ENCODE results near the gene SYT7.

The SYT7 gene, protein sequence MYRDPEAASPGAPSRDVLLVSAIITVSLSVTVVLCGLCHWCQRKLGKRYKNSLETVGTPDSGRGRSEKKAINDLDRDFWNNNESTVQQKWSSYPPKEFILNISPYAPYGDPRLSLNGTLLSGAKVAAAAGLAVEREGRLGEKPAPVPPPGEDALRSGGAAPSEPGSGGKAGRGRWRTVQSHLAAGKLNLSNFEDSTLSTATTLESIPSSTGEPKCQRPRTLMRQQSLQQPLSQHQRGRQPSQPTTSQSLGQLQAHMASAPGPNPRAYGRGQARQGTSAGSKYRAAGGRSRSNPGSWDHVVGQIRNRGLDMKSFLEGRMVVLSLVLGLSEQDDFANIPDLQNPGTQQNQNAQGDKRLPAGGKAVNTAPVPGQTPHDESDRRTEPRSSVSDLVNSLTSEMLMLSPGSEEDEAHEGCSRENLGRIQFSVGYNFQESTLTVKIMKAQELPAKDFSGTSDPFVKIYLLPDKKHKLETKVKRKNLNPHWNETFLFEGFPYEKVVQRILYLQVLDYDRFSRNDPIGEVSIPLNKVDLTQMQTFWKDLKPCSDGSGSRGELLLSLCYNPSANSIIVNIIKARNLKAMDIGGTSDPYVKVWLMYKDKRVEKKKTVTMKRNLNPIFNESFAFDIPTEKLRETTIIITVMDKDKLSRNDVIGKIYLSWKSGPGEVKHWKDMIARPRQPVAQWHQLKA

GRCh38 chr11:61581030-61581928, at the start of gene SYT7:
SYT7 (minus strand) TSS chr11:61581076; CDS start chr11:61580820, 256 bp downstream.
- Histone ChIP-seq H3K79me2 (ENCODE audit: low read length) (no peaks in the 10 kb centered on the region), H3K4me2 (ENCODE audit: low read depth, low read length) (peak within 1 kb of the TSS; percentile 45), H2AFZ (ENCODE audit: low read length) (0 out of 2 replicates have a peak within 1 kb of the TSS, but pooled peaks have one; percentile 19), H3K27ac (ENCODE audit: low read length) (no peak within 1 kb of the TSS), H3F3A (ENCODE audit: insufficient read depth, low read length) (no peaks in the 10 kb centered on the region), H3K9me2 (replicated peaks; ENCODE audit: insufficient read depth, low read length) (no peaks in the 10 kb centered on the region), H3K27me3 (replicated peaks; ENCODE audit: insufficient read depth, low read length) (peaks cover 86% of the 10 kb centered on the region), H3K4me3 (ENCODE audit: low read length) (peak within 1 kb of the TSS; percentile 48; the same call in 1 of the 2 replicates), H4K20me1 (ENCODE audit: insufficient read depth, low read length) (no peaks in the 10 kb centered on the region), H3K9me3 (replicated peaks; ENCODE audit: insufficient read depth, low read length) (no peaks in the 10 kb centered on the region), H3K4me1 (ENCODE audit: low read length) (0 out of 2 replicates have a peak, but pooled peaks cover 3% of the 10 kb centered on the region), H3K36me3 (replicated peaks; ENCODE audit: insufficient read depth, low read length) (no peaks in the 10 kb centered on the region), H3K9ac (ENCODE audit: low read length) (no peak within 1 kb of the TSS)
- TF ChIP-seq CTCF (IDR thresholded peaks at IDR 0.05; ENCODE audit: low read length) (no peak), EZH2phosphoT487 (IDR thresholded peaks at IDR 0.05; ENCODE audit: low read length) (no peak), EZH2 (optimal IDR thresholded peaks at IDR 0.05; ENCODE audit: low read depth, low read length) (no peak)
- DNase-seq = peak; percentile 93

DNA sequence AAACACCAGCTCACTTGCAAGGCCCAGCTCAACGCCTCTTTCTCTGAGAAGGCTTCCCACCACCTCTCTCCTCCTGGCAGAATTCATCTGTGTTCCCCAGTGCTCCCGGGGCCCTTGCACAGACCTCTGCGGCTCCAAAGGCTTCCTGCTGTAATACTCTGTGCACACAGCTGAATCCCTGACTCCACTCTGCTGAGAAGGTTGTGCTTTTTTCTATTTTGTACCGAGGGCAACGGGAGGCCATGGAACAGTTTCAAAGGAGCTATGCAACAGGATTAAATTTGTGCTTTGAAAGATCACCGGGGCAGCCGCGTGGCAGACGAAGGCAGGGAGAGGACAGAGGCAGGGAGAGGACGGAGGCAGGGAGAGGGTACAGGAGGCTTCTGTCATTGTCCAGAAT, 49.2 kb upstream of the SYT7 start:
- no peaks in the 10 kb centered on the region for H3K79me2 ChIP-seq (ENCODE audit: low read length)
- no peak for DNase-seq
- no peak overlapping the region for H3K27ac ChIP-seq (ENCODE audit: low read length)
- no peaks in the 10 kb centered on the region for H3K9me2 ChIP-seq (replicated peaks; ENCODE audit: insufficient read depth, low read length)
- no peak overlapping the region for H3K4me2 ChIP-seq (ENCODE audit: low read depth, low read length)
- no peaks in the 10 kb centered on the region for H3F3A ChIP-seq (ENCODE audit: insufficient read depth, low read length)
- H3K27me3 ChIP-seq (replicated peaks; ENCODE audit: insufficient read depth, low read length) = peaks cover 80% of the 10 kb centered on the region
- TF ChIP-seq CTCF (IDR thresholded peaks at IDR 0.05; ENCODE audit: low read length) = no peak
- TF ChIP-seq EZH2phosphoT487 (IDR thresholded peaks at IDR 0.05; ENCODE audit: low read length) = 0 out of 2 replicates have a peak, but pooled peaks have one; percentile 3
- no peak overlapping the region for H2AFZ ChIP-seq (ENCODE audit: low read length)
- no peak overlapping the region for H3K4me3 ChIP-seq (ENCODE audit: low read length)
- H3K9me3 ChIP-seq (replicated peaks; ENCODE audit: insufficient read depth, low read length) = no peaks in the 10 kb centered on the region
- H3K4me1 ChIP-seq (ENCODE audit: low read length) = no peaks in the 10 kb centered on the region
- no peaks in the 10 kb centered on the region for H3K36me3 ChIP-seq (replicated peaks; ENCODE audit: insufficient read depth, low read length)
- H4K20me1 ChIP-seq (ENCODE audit: insufficient read depth, low read length) = no peaks in the 10 kb centered on the region
- H3K9ac ChIP-seq (ENCODE audit: low read length) = no peak overlapping the region

DNA sequence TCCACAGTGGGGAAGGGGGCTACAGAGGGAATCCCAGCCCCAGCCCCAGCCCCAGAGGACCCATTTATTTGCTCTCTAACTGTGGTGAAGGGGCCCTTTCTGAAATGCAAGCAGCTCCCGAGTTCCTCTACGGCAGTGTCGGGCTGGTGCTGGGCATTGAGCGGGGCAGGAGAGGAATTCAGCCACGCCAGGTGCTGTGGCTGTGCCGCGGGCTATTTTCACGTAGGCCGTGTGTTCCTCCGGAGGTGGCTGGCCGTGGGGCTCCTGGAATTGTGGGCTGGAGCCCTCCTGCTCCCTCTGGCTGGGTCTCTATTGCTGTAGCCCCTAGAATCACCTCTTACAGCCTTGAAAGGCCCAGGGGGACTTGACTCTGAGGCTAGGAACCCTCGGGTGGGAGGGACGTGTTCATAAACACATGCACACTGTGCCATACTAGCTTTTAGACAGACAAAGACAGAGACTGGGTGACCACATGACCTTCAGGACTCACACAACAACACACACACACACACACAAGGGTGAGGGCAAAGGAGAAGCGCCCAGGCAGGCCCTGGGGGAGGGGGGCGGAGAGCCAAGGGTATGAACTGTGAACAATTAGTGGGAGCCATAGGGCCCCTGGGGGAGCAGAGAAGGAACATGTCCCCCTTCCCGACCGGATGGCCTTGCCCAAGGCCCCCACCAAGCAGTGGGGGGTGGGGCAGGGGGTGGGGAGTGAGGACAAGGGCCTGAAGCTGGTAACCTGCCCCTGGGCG, 48.4 kb upstream of the SYT7 start:
- no peak for DNase-seq
- H4K20me1 ChIP-seq (ENCODE audit: insufficient read depth, low read length) = no peaks in the 10 kb centered on the region
- H3K4me2 ChIP-seq (ENCODE audit: low read depth, low read length) = no peak overlapping the region
- H3F3A ChIP-seq (ENCODE audit: insufficient read depth, low read length) = no peaks in the 10 kb centered on the region
- H2AFZ ChIP-seq (ENCODE audit: low read length) = no peak overlapping the region
- peaks cover 85% of the 10 kb centered on the region for H3K27me3 ChIP-seq (replicated peaks; ENCODE audit: insufficient read depth, low read length)
- no peaks in the 10 kb centered on the region for H3K36me3 ChIP-seq (replicated peaks; ENCODE audit: insufficient read depth, low read length)
- no peak for TF ChIP-seq EZH2 (optimal IDR thresholded peaks at IDR 0.05; ENCODE audit: low read depth, low read length)
- no peak for TF ChIP-seq EZH2phosphoT487 (IDR thresholded peaks at IDR 0.05; ENCODE audit: low read length)
- TF ChIP-seq CTCF (IDR thresholded peaks at IDR 0.05; ENCODE audit: low read length) = no peak
- no peak overlapping the region for H3K27ac ChIP-seq (ENCODE audit: low read length)
- H3K9me3 ChIP-seq (replicated peaks; ENCODE audit: insufficient read depth, low read length) = no peaks in the 10 kb centered on the region
- no peaks in the 10 kb centered on the region for H3K9me2 ChIP-seq (replicated peaks; ENCODE audit: insufficient read depth, low read length)
- no peaks in the 10 kb centered on the region for H3K79me2 ChIP-seq (ENCODE audit: low read length)
- no peak overlapping the region for H3K4me3 ChIP-seq (ENCODE audit: low read length)
- no peaks in the 10 kb centered on the region for H3K4me1 ChIP-seq (ENCODE audit: low read length)
- H3K9ac ChIP-seq (ENCODE audit: low read length) = no peak overlapping the region

Measured in MM.1S (cell line).